Muscle layer of duodenum (tissue), 2 donors: ENCODE data around the gene INO80E.

Source experiments
- H3K27ac ChIP-seq: one replicate; pipeline ENCODE4 v1.7.0; 2013; ENCODE audit warnings: mild to moderate bottlenecking, low read length
- H3K27me3 ChIP-seq: one replicate; pipeline ENCODE4 v1.7.0; 2013; ENCODE audit warnings: low read depth, mild to moderate bottlenecking, control low read depth, low read length
- H3K36me3 ChIP-seq, 2 donors: one replicate each; pipeline ENCODE4 v1.7.0; 2013; ENCODE audit warnings: low read length in 2 of 2, control low read depth in 1 of 2, mild to moderate bottlenecking in 1 of 2; ENCODE audit not compliant: insufficient read depth in 2 of 2, control insufficient read depth in 1 of 2
- H3K4me1 ChIP-seq, 2 donors: one replicate each; pipeline ENCODE4 v1.7.0; 2013; ENCODE audit warnings: low read length in 2 of 2, mild to moderate bottlenecking in 2 of 2, control low read depth in 1 of 2, moderate library complexity in 1 of 2; ENCODE audit not compliant: insufficient read depth in 2 of 2, control insufficient read depth in 1 of 2
- H3K4me3 ChIP-seq, 2 donors: one replicate each; pipeline ENCODE4 v1.7.0; 2013; ENCODE audit warnings: low read length in 2 of 2, low read depth in 1 of 2, mild to moderate bottlenecking in 1 of 2
- H3K9me3 ChIP-seq, 2 donors: one replicate each; pipeline ENCODE4 v1.7.0; 2013; ENCODE audit warnings: low read length in 2 of 2, control low read depth in 1 of 2, mild to moderate bottlenecking in 1 of 2; ENCODE audit not compliant: control insufficient read depth in 1 of 2
- donor health status: healthy.

The INO80E gene

GRCh38 chr16:29978081-29978480 lies 18.0 kb upstream of the INO80E start:
- H3K4me1 ChIP-seq = peaks cover 19 to 24% of the 10 kb centered on the region in 2 donors
- no peak overlapping the region for H3K4me3 ChIP-seq
- H3K36me3 ChIP-seq = peaks cover 50 to 53% of the 10 kb centered on the region in 2 donors
- H3K27me3 ChIP-seq = no peaks in the 10 kb centered on the region
- no peak overlapping the region for H3K27ac ChIP-seq
- H3K9me3 ChIP-seq = no peaks in the 10 kb centered on the region

- no peak overlapping the region for H3K4me3 ChIP-seq
- no peaks in the 10 kb centered on the region for H3K27me3 ChIP-seq
- peaks cover 56 to 59% of the 10 kb centered on the region in 2 donors for H3K36me3 ChIP-seq
- H3K9me3 ChIP-seq = no peaks in the 10 kb centered on the region
- H3K4me1 ChIP-seq = peaks cover 19 to 21% of the 10 kb centered on the region in 2 donors
- no peak overlapping the region for H3K27ac ChIP-seq
Measured at GRCh38 chr16:29978564-29979270, 17.3 kb upstream of the INO80E start.

- H3K9me3 ChIP-seq = no peaks in the 10 kb centered on the region
- H3K27ac ChIP-seq = no peak overlapping the region
- H3K36me3 ChIP-seq = peaks cover 88 to 99% of the 10 kb centered on the region in 2 donors
- H3K4me3 ChIP-seq = no peak overlapping the region
- H3K4me1 ChIP-seq = no peaks in the 10 kb centered on the region
- no peaks in the 10 kb centered on the region for H3K27me3 ChIP-seq
Measured at GRCh38 chr16:29982560-29983419, 13.3 kb upstream of the INO80E start.

- no peaks in the 10 kb centered on the region for H3K9me3 ChIP-seq
- peaks cover 85 to 99% of the 10 kb centered on the region in 2 donors for H3K36me3 ChIP-seq
- H3K4me1 ChIP-seq = no peaks in the 10 kb centered on the region
Measured at GRCh38 chr16:29983420-29984136, 12.5 kb upstream of the INO80E start.

GRCh38 chr16:29984137-29984763 lies 11.8 kb upstream of the INO80E start:
- Histone ChIP-seq H3K27me3 (no peaks in the 10 kb centered on the region), H3K4me3 (no peak overlapping the region), H3K4me1 (no peaks in the 10 kb centered on the region), H3K9me3 (no peaks in the 10 kb centered on the region), H3K36me3 (peaks cover 79 to 98% of the 10 kb centered on the region in 2 donors), H3K27ac (no peak overlapping the region)

More at GRCh38 chr16:29983420-29984136, 12.5 kb upstream of the INO80E start:
- no peaks in the 10 kb centered on the region for H3K27me3 ChIP-seq
- H3K4me3 ChIP-seq = no peak overlapping the region
- H3K27ac ChIP-seq = no peak overlapping the region

- Histone ChIP-seq H3K4me3 (no peak overlapping the region), H3K27ac (no peak overlapping the region), H3K27me3 (no peaks in the 10 kb centered on the region), H3K4me1 (no peaks in the 10 kb centered on the region), H3K9me3 (no peaks in the 10 kb centered on the region), H3K36me3 (peaks cover 79 to 98% of the 10 kb centered on the region in 2 donors)
Measured at GRCh38 chr16:29984764-29985147, 11.3 kb upstream of the INO80E start.

GRCh38 chr16:29985271-29985811 lies 10.7 kb upstream of the INO80E start:
- Histone ChIP-seq H3K9me3 (no peaks in the 10 kb centered on the region), H3K36me3 (peaks cover 76 to 98% of the 10 kb centered on the region in 2 donors), H3K27ac (no peak overlapping the region), H3K4me1 (no peaks in the 10 kb centered on the region), H3K4me3 (no peak overlapping the region), H3K27me3 (no peaks in the 10 kb centered on the region)

- Histone ChIP-seq H3K27me3 (no peaks in the 10 kb centered on the region), H3K36me3 (peaks cover 68 to 100% of the 10 kb centered on the region in 2 donors), H3K4me1 (no peaks in the 10 kb centered on the region), H3K9me3 (no peaks in the 10 kb centered on the region), H3K4me3 (no peak overlapping the region), H3K27ac (no peak overlapping the region)
Measured at GRCh38 chr16:29986231-29986630, 9.8 kb upstream of the INO80E start.

GRCh38 chr16:29986931-29987330 lies 9.1 kb upstream of the INO80E start:
- Histone ChIP-seq H3K4me3 (no peak overlapping the region), H3K4me1 (no peaks in the 10 kb centered on the region), H3K27ac (no peak overlapping the region), H3K36me3 (peaks cover 61 to 98% of the 10 kb centered on the region in 2 donors), H3K27me3 (no peaks in the 10 kb centered on the region), H3K9me3 (no peaks in the 10 kb centered on the region)

GRCh38 chr16:29987371-29988085 lies 8.5 kb upstream of the INO80E start:
- H3K36me3 ChIP-seq = peaks cover 60 to 94% of the 10 kb centered on the region in 2 donors

More at GRCh38 chr16:29987371-29988085, 8.5 kb upstream of the INO80E start:
- Histone ChIP-seq H3K9me3 (no peaks in the 10 kb centered on the region), H3K27me3 (no peaks in the 10 kb centered on the region), H3K4me3 (no peak overlapping the region), H3K4me1 (no peaks in the 10 kb centered on the region), H3K27ac (no peak overlapping the region)
